WTC11 (cell line): ENCODE measurements around the gene GPX4. TPM values are rescaled to one million over a fixed set of nuclear protein-coding genes. Genes with fewer than 3 reads are reported as not detected.
A peak's percentile ranks its signal among the peaks of the same experiment; 100 is the strongest.

ENCODE experiments used
- ATAC-seq: fragments of 200-7000 bp; cut with Tn5 transposase; 2 replicates; pipeline ENCODE4 v1.10.0; 2021; ENCODE audit warnings: mild to moderate bottlenecking, moderate library complexity
- CTCF ChIA-PET: fragments of 300-600 bp; sonication (Branson Sonifier 250); formaldehyde crosslinking; loops from one replicate; lab custom pipeline; 2021; ENCODE audit warnings: antibody characterized with exemption; lab: Charles Lee
- POLR2A ChIA-PET: fragments of 350-600 bp; sonication (Branson Sonifier 250); formaldehyde crosslinking; loops from one replicate; lab custom pipeline; 2021; ENCODE audit warnings: antibody characterized with exemption; lab: Charles Lee
- DNase-seq: peaks from one replicate; pipeline ENCODE4 v3.0.0; 2021; ENCODE audit warnings: low spot score
- H3K27ac Mint-ChIP-seq: 2 replicates; pipeline ENCODE4 v1.8.0; 2021; ENCODE audit warnings: mixed read lengths
- H3K27me3 Mint-ChIP-seq: 2 replicates; pipeline ENCODE4 v1.8.0; 2021; ENCODE audit warnings: low read depth, mild to moderate bottlenecking, moderate library complexity, mixed read lengths
- H3K36me3 Mint-ChIP-seq: 2 replicates; pipeline ENCODE4 v1.8.0; 2021; ENCODE audit warnings: mixed read lengths
- H3K4me1 Mint-ChIP-seq: 2 replicates; pipeline ENCODE4 v1.8.0; 2022; ENCODE audit warnings: mixed read lengths
- H3K4me3 Mint-ChIP-seq: 2 replicates; pipeline ENCODE4 v1.8.0; 2021; ENCODE audit warnings: mild to moderate bottlenecking, moderate library complexity, mixed read lengths
- H3K9me3 Mint-ChIP-seq: 2 replicates; pipeline ENCODE4 v1.8.0; 2021; ENCODE audit warnings: mixed read lengths
- AFF4 ChIP-seq: sonication (generic); formaldehyde crosslinking; IDR thresholded peaks from 2 replicates; pipeline ENCODE4 v1.8.1; 2023; ENCODE audit warnings: mild to moderate bottlenecking, missing genetic modification reagents, borderline replicate concordance
- ARID4B ChIP-seq: sonication (generic); formaldehyde crosslinking; IDR thresholded peaks from 2 replicates; pipeline ENCODE4 v1.8.0; 2023; ENCODE audit warnings: missing genetic modification reagents, mild to moderate bottlenecking, borderline replicate concordance
- ATF1 ChIP-seq: sonication (generic); formaldehyde crosslinking; IDR thresholded peaks from 2 replicates; pipeline ENCODE4 v1.8.1; 2023; ENCODE audit warnings: mild to moderate bottlenecking, moderate library complexity, missing genetic modification reagents
- CREB1 ChIP-seq: sonication (generic); formaldehyde crosslinking; IDR thresholded peaks from 2 replicates; pipeline ENCODE4 v1.8.0; 2023; ENCODE audit warnings: mild to moderate bottlenecking, missing genetic modification reagents
- CREM ChIP-seq: sonication (generic); formaldehyde crosslinking; IDR thresholded peaks from 2 replicates; pipeline ENCODE4 v1.8.1; 2022; ENCODE audit warnings: mild to moderate bottlenecking, missing genetic modification reagents, moderate library complexity
- FOXP4 ChIP-seq: sonication (generic); formaldehyde crosslinking; IDR thresholded peaks from 2 replicates; pipeline ENCODE4 v1.8.0; 2022; ENCODE audit warnings: mild to moderate bottlenecking, missing genetic modification reagents
- GRHL2 ChIP-seq: fragments of 250-450 bp; sonication (Bioruptor Pico); IDR thresholded peaks from 2 replicates; pipeline ENCODE4 v1.8.0; 2022; ENCODE audit warnings: mild to moderate bottlenecking, moderate library complexity; ENCODE audit not compliant: insufficient replicate concordance, severe bottlenecking
- GTF2I ChIP-seq: fragments of 250-450 bp; sonication (Bioruptor Pico); conservative IDR thresholded peaks from 2 replicates; pipeline ENCODE4 v1.4.0; 2021; ENCODE audit warnings: mild to moderate bottlenecking
- IRF2 ChIP-seq: sonication (generic); formaldehyde crosslinking; IDR thresholded peaks from 2 replicates; pipeline ENCODE4 v1.8.0; 2022; ENCODE audit warnings: low read depth, missing genetic modification reagents, borderline replicate concordance
- KAT7 ChIP-seq: sonication (generic); formaldehyde crosslinking; IDR thresholded peaks from 2 replicates; pipeline ENCODE4 v1.8.1; 2023; ENCODE audit warnings: missing genetic modification reagents, mild to moderate bottlenecking, borderline replicate concordance
- MYBL2 ChIP-seq: sonication (generic); formaldehyde crosslinking; IDR thresholded peaks from 2 replicates; pipeline ENCODE4 v1.8.1; 2023; ENCODE audit warnings: mild to moderate bottlenecking, moderate library complexity, missing genetic modification reagents
- NR3C1 ChIP-seq: sonication (generic); formaldehyde crosslinking; conservative IDR thresholded peaks from 2 replicates; pipeline ENCODE4 v1.8.1; 2023; ENCODE audit warnings: low read depth, mild to moderate bottlenecking, missing genetic modification reagents
- RORB ChIP-seq: fragments of 250-450 bp; sonication (Bioruptor Pico); IDR thresholded peaks from 2 replicates; pipeline ENCODE4 v1.9.0; 2021; ENCODE audit warnings: mild to moderate bottlenecking
- SMAD4 ChIP-seq: sonication (generic); formaldehyde crosslinking; IDR thresholded peaks from 2 replicates; pipeline ENCODE4 v1.8.0; 2022; ENCODE audit warnings: mild to moderate bottlenecking, missing genetic modification reagents
- SP1 ChIP-seq: sonication (generic); formaldehyde crosslinking; conservative IDR thresholded peaks from 2 replicates; pipeline ENCODE4 v1.8.1; 2022; ENCODE audit warnings: missing genetic modification reagents
- TEAD4 ChIP-seq: sonication (generic); formaldehyde crosslinking; IDR thresholded peaks from 2 replicates; pipeline ENCODE4 v1.8.0; 2022; ENCODE audit warnings: mild to moderate bottlenecking, missing genetic modification reagents
- ZNF121 ChIP-seq: sonication (generic); formaldehyde crosslinking; IDR thresholded peaks from 2 replicates; pipeline ENCODE4 v1.8.0; 2023; ENCODE audit warnings: missing genetic modification reagents
- ZNF281 ChIP-seq: sonication (generic); formaldehyde crosslinking; IDR thresholded peaks from 2 replicates; pipeline ENCODE4 v1.8.0; 2023; ENCODE audit warnings: mild to moderate bottlenecking, missing genetic modification reagents
- ZNF671 ChIP-seq: fragments of 250-450 bp; sonication (Bioruptor Pico); IDR thresholded peaks from 2 replicates; pipeline ENCODE4 v1.8.0; 2021; ENCODE audit warnings: mild to moderate bottlenecking
- total RNA-seq: library from RNA; stranded (reverse); gene quantifications from 3 replicates; pipeline ENCODE4 v1.2.3, GENCODE V29; 2021
- TF ChIP-seq, protein P1 (sequence below): sonication (generic); formaldehyde crosslinking; IDR thresholded peaks from 2 replicates; pipeline ENCODE4 v1.8.1; 2023; ENCODE audit warnings: mild to moderate bottlenecking, missing genetic modification reagents, moderate library complexity

GPX4 gene
- total RNA-seq, 1 experiment from 2014 or later: 363 TPM

- ChIA-PET CTCF (no interaction called here), POLR2A (no interaction called here)
- Mint-ChIP-seq H3K27ac (no peak overlapping the region), H3K4me3 (no peak overlapping the region), H3K4me1 (peaks cover 2% of the 10 kb centered on the region; the same call in 1 of the 2 replicates), H3K9me3 (no peaks in the 10 kb centered on the region), H3K27me3 (no peaks in the 10 kb centered on the region), H3K36me3 (peaks cover under 1% of the 10 kb centered on the region)
- no peak for ATAC-seq
- TF ChIP-seq MYBL2 (CRISPR knock-in tag) (no peak), ZNF121 (no peak), RORB (CRISPR knock-in tag) (no peak), ATF1 (no peak), SP1 (CRISPR knock-in tag) (no peak), SMAD4 (CRISPR knock-in tag) (no peak), TEAD4 (CRISPR knock-in tag) (no peak), CREM (CRISPR knock-in tag) (no peak)
- DNase-seq: no peak
These were observed 12.0 kb downstream of the GPX4 start for GRCh38 chr19:1115646-1116420.

GRCh38 chr19:1116726-1117581, 13.2 kb downstream of the GPX4 start:
- Mint-ChIP-seq H3K4me1 (peaks cover 2% of the 10 kb centered on the region; the same call in 1 of the 2 replicates), H3K36me3 (peaks cover 9% of the 10 kb centered on the region), H3K27ac (no peak overlapping the region), H3K27me3 (no peaks in the 10 kb centered on the region), H3K9me3 (no peaks in the 10 kb centered on the region), H3K4me3 (no peak overlapping the region)
- ATAC-seq (peak; percentile 4; the same call in 1 of the 2 replicates), DNase-seq (peak; percentile 62)
- CTCF ChIA-PET: interaction anchor here (0.8 to 1.0 kb wide), 2 partner anchors 12 to 45 kb away, joined by 3 read pairs; no protein-coding TSS in a partner anchor
- POLR2A ChIA-PET: no interaction called here
- TF ChIP-seq FOXP4 (no peak), ZNF671 (CRISPR knock-in tag) (no peak), KAT7 (CRISPR knock-in tag) (no peak), CREB1 (no peak), AFF4 (no peak), GTF2I (CRISPR knock-in tag) (no peak), NR3C1 (no peak), ARID4B (CRISPR knock-in tag) (no peak), IRF2 (no peak), ZNF281 (no peak), GRHL2 (no peak)
- TF ChIP-seq, protein P1, sequence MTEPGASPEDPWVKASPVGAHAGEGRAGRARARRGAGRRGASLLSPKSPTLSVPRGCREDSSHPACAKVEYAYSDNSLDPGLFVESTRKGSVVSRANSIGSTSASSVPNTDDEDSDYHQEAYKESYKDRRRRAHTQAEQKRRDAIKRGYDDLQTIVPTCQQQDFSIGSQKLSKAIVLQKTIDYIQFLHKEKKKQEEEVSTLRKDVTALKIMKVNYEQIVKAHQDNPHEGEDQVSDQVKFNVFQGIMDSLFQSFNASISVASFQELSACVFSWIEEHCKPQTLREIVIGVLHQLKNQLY (CRISPR knock-in tag): no peak
